IMR-90 (cell line): ENCODE measurements around the gene DRAXIN. TPM values are rescaled to one million over a fixed set of nuclear protein-coding genes. Genes with fewer than 3 reads are reported as not detected.

ENCODE experiments used
- ATAC-seq: fragments of 200-7000 bp; cut with Tn5 transposase; 2 replicates; pipeline ENCODE4 v1.9.1; 2020; ENCODE audit warnings: low read depth, mild to moderate bottlenecking, moderate library complexity
- BruUV-seq: library from RNA; stranded (reverse); fragments of 400-500 nt; replicated peaks from 2 replicates; lab custom pipeline; 2021; lab: Mats Ljungman, UMichigan
- CTCF ChIA-PET: fragments of 300-600 bp; formaldehyde crosslinking; extraction: SDS; loops from one replicate; lab custom pipeline; 2021; ENCODE audit warnings: antibody characterized with exemption; lab: Yijun Ruan, JAX
- POLR2A ChIA-PET: fragments of 300-600 bp; sonication (Branson Sonifier 250); formaldehyde crosslinking; loops from one replicate; lab custom pipeline; 2022; ENCODE audit warnings: antibody characterized with exemption; ENCODE audit not compliant: unreplicated experiment; lab: Charles Lee
- DNase-seq: peaks from one replicate; pipeline ENCODE4 v3.0.0; 2013
- H2AFZ ChIP-seq: replicated peaks from 2 replicates; pipeline ENCODE3; 2013; ENCODE audit warnings: low read length, mild to moderate bottlenecking; ENCODE audit not compliant: poor library complexity
- H2AK5ac ChIP-seq: 2 replicates; pipeline ENCODE4 v1.6.1; 2013; ENCODE audit warnings: low read depth, low read length, inconsistent platforms
- H2AK9ac ChIP-seq: replicated peaks from 2 replicates; pipeline ENCODE3; 2013; ENCODE audit warnings: mild to moderate bottlenecking, low read depth, low read length, moderate library complexity; ENCODE audit not compliant: poor library complexity
- H2BK120ac ChIP-seq: 2 replicates; pipeline ENCODE4 v1.6.1; 2013; ENCODE audit warnings: low read depth, low read length, inconsistent platforms
- H2BK15ac ChIP-seq: 3 replicates; pipeline ENCODE4 v1.6.1; 2013; ENCODE audit warnings: low read depth, low read length, inconsistent platforms
- H2BK20ac ChIP-seq: 2 replicates; pipeline ENCODE4 v1.6.1; 2013; ENCODE audit warnings: low read depth, mild to moderate bottlenecking, inconsistent platforms, low read length, moderate library complexity
- H2BK5ac ChIP-seq: 2 replicates; pipeline ENCODE4 v1.6.1; 2013; ENCODE audit warnings: mild to moderate bottlenecking, low read depth, low read length, inconsistent platforms; ENCODE audit not compliant: poor library complexity, severe bottlenecking
- H3K14ac ChIP-seq: replicated peaks from 2 replicates; pipeline ENCODE4 v1.6.1; 2013; ENCODE audit warnings: low read depth, low read length, inconsistent platforms
- H3K18ac ChIP-seq: 2 replicates; pipeline ENCODE4 v1.6.1; 2013; ENCODE audit warnings: low read depth, low read length, control low read depth
- H3K23ac ChIP-seq: 2 replicates; pipeline ENCODE4 v1.6.1; 2013; ENCODE audit warnings: low read depth, low read length, inconsistent platforms
- H3K27ac ChIP-seq: 2 replicates; pipeline ENCODE4 v1.5.1; 2013; ENCODE audit warnings: mild to moderate bottlenecking, control low read depth, low read length; ENCODE audit not compliant: insufficient read depth
- H3K27me3 ChIP-seq: 2 replicates; pipeline ENCODE4 v1.6.1; 2013; ENCODE audit warnings: low read length; ENCODE audit not compliant: control insufficient read depth, insufficient read depth
- H3K36me3 ChIP-seq: 2 replicates; pipeline ENCODE4 v1.6.1; 2013; ENCODE audit warnings: low read length, mixed read lengths; ENCODE audit not compliant: control insufficient read depth, insufficient read depth
- H3K4ac ChIP-seq: 2 replicates; pipeline ENCODE4 v1.6.1; 2013; ENCODE audit warnings: low read depth, low read length, inconsistent platforms
- H3K4me1 ChIP-seq: 2 replicates; pipeline ENCODE4 v1.6.1; 2013; ENCODE audit warnings: low read length, mixed read lengths; ENCODE audit not compliant: control insufficient read depth, insufficient read depth
- H3K4me2 ChIP-seq: 2 replicates; pipeline ENCODE4 v1.6.1; 2013; ENCODE audit warnings: low read depth, mild to moderate bottlenecking, control low read depth, low read length, moderate library complexity
- H3K4me3 ChIP-seq: 2 replicates; pipeline ENCODE4 v1.5.1; 2013; ENCODE audit warnings: low read depth, mild to moderate bottlenecking, control low read depth, low read length, moderate library complexity; ENCODE audit not compliant: insufficient read depth
- H3K56ac ChIP-seq: 2 replicates; pipeline ENCODE4 v1.6.1; 2013; ENCODE audit warnings: low read length, inconsistent platforms; ENCODE audit not compliant: insufficient read depth; ENCODE audit errors: extremely low read depth
- H3K79me1 ChIP-seq, 2 experiments: 2 replicates each; pipeline ENCODE4 v1.6.1; 2013; ENCODE audit warnings: low read length in 2 of 2, inconsistent platforms in 1 of 2, low read depth in 1 of 2
- H3K9ac ChIP-seq: 2 replicates; pipeline ENCODE4 v1.6.1; 2013; ENCODE audit warnings: low read depth, low read length, control low read depth
- H3K9me1 ChIP-seq: 2 replicates; pipeline ENCODE4 v1.6.1; 2013; ENCODE audit warnings: low read length, inconsistent platforms; ENCODE audit not compliant: insufficient read depth
- H3K9me3 ChIP-seq: 2 replicates; pipeline ENCODE4 v1.6.1; 2013; ENCODE audit warnings: low read length; ENCODE audit not compliant: control insufficient read depth, insufficient read depth
- H4K20me1 ChIP-seq: 2 replicates; pipeline ENCODE4 v1.6.1; 2013; ENCODE audit warnings: low read length, inconsistent platforms; ENCODE audit not compliant: insufficient read depth
- H4K5ac ChIP-seq: 2 replicates; pipeline ENCODE4 v1.6.1; 2013; ENCODE audit warnings: mild to moderate bottlenecking, low read depth, low read length, control low read depth
- H4K8ac ChIP-seq, 2 experiments: 2 replicates each; pipeline ENCODE4 v1.6.1; 2013; ENCODE audit warnings: low read depth in 2 of 2, low read length in 2 of 2, control low read depth in 1 of 2, inconsistent platforms in 1 of 2
- H4K91ac ChIP-seq: 2 replicates; pipeline ENCODE4 v1.6.1; 2013; ENCODE audit warnings: low read depth, low read length, inconsistent platforms; ENCODE audit not compliant: insufficient read depth
- MAFK ChIP-seq: IDR thresholded peaks from 2 replicates; pipeline ENCODE4 v1.6.1; 2012; ENCODE audit warnings: low read depth, low read length, improper control_type of control experiment
- MAZ ChIP-seq: IDR thresholded peaks from 2 replicates; pipeline ENCODE4 v1.6.1; 2012; ENCODE audit warnings: low read depth, mild to moderate bottlenecking, low read length, improper control_type of control experiment, moderate library complexity, borderline replicate concordance
- NFE2L2 ChIP-seq: fragments of 150-350 bp; IDR thresholded peaks from 2 replicates; pipeline ENCODE4 v1.6.1; 2016; ENCODE audit warnings: low read depth, mild to moderate bottlenecking, low read length
- RAD21 ChIP-seq: IDR thresholded peaks from 2 replicates; pipeline ENCODE4 v1.6.1; 2012; ENCODE audit warnings: low read length, improper control_type of control experiment
- WGBS, 2 experiments: methylation state at CpG; one replicate each; pipeline versions ENCODE4 v1.1.5 to v1.1.7; 2013; ENCODE audit warnings: missing lambda C conversion rate in 2 of 2; ENCODE audit not compliant: insufficient read length in 1 of 2; ENCODE audit errors: extremely low coverage in 2 of 2; 5-methylcytosine and 5-hydroxymethylcytosine counted together
- dilution Hi-C: fragments of 300-500 bp; cut with HindIII; formaldehyde crosslinking; loops from one replicate; pipeline ENCODE4 v1.14.3; 2018; ENCODE audit warnings: low sequenced_read_pairs; ENCODE audit not compliant: unreplicated experiment
- in situ Hi-C: fragments of 300-500 bp; cut with MboI; formaldehyde crosslinking; loops from 3 replicates; pipeline ENCODE4 v1.14.3; 2019; ENCODE audit warnings: low sequenced_read_pairs, inconsistent platforms, mixed read lengths
- intact Hi-C: fragments of 100-400 bp; cut with micrococcal nuclease; formaldehyde crosslinking; loops from 2 replicates; pipeline ENCODE4 v1.10.0; 2022
- polyA plus RNA-seq, 3 experiments: library from polyadenylated mRNA; depleted of rRNA; stranded (reverse); fragments of >200 nt; gene quantifications; 2 replicates each; pipeline ENCODE4 v1.2.3, GENCODE V29; 2012; ENCODE audit warnings: low replicate concordance in 1 of 3
- total RNA-seq: library from RNA; depleted of rRNA; stranded (reverse); fragments of >200 nt; gene quantifications from 2 replicates; pipeline ENCODE4 v1.2.3, GENCODE V29; 2012
- TF ChIP-seq, protein P1 (sequence below): fragments of 150-350 bp; IDR thresholded peaks from 2 replicates; pipeline ENCODE4 v1.6.1; 2017; ENCODE audit warnings: mild to moderate bottlenecking, antibody characterized with exemption, low read length, low read depth
- TF ChIP-seq, protein P2 (sequence below): conservative IDR thresholded peaks from 2 replicates; pipeline ENCODE4 v1.5.1; 2012; ENCODE audit warnings: mild to moderate bottlenecking, low read depth, low read length, improper control_type of control experiment

Gene DRAXIN
- total and polyA plus RNA-seq, 2 of the 4 experiments (the other 2 are of a cell fraction) = under 0.01 to 0.02 TPM

- no peak overlapping the region for H2BK20ac ChIP-seq
- no peak overlapping the region for H3K56ac ChIP-seq
- no peak overlapping the region for H3K18ac ChIP-seq
- ATAC-seq (no peak), DNase-seq (no peak)
- H3K23ac ChIP-seq = no peak overlapping the region
- H4K20me1 ChIP-seq = no peaks in the 10 kb centered on the region
- no CpG with 5 or more reads among the region's 22 CpGs for WGBS, 2 experiments
- no peak overlapping the region for H4K8ac ChIP-seq
- BruUV-seq = no TSS peak
- H2BK120ac ChIP-seq = no peak overlapping the region
- H3K4me3 ChIP-seq = no peak overlapping the region
- H2BK15ac ChIP-seq = no peak overlapping the region
- TF ChIP-seq RAD21 (no peak), MAFK (no peak), NFE2L2 (no peak), MAZ (no peak)
- TF ChIP-seq, protein P1, sequence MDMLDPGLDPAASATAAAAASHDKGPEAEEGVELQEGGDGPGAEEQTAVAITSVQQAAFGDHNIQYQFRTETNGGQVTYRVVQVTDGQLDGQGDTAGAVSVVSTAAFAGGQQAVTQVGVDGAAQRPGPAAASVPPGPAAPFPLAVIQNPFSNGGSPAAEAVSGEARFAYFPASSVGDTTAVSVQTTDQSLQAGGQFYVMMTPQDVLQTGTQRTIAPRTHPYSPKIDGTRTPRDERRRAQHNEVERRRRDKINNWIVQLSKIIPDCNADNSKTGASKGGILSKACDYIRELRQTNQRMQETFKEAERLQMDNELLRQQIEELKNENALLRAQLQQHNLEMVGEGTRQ = no peak
- TF ChIP-seq, protein P2, sequence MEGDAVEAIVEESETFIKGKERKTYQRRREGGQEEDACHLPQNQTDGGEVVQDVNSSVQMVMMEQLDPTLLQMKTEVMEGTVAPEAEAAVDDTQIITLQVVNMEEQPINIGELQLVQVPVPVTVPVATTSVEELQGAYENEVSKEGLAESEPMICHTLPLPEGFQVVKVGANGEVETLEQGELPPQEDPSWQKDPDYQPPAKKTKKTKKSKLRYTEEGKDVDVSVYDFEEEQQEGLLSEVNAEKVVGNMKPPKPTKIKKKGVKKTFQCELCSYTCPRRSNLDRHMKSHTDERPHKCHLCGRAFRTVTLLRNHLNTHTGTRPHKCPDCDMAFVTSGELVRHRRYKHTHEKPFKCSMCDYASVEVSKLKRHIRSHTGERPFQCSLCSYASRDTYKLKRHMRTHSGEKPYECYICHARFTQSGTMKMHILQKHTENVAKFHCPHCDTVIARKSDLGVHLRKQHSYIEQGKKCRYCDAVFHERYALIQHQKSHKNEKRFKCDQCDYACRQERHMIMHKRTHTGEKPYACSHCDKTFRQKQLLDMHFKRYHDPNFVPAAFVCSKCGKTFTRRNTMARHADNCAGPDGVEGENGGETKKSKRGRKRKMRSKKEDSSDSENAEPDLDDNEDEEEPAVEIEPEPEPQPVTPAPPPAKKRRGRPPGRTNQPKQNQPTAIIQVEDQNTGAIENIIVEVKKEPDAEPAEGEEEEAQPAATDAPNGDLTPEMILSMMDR = no peak
- H3K27ac ChIP-seq = no peak overlapping the region
- no peak overlapping the region for H4K5ac ChIP-seq
- H3K9ac ChIP-seq = no peak overlapping the region
- intact Hi-C loops (no loop called here), dilution Hi-C loops (no loop called here), in situ Hi-C loops (no loop called here)
- POLR2A ChIA-PET = no interaction called here
- no peak overlapping the region for H3K4ac ChIP-seq
- peaks cover 4% of the 10 kb centered on the region for H3K9me1 ChIP-seq
- no peaks in the 10 kb centered on the region for H3K9me3 ChIP-seq
- no peaks in the 10 kb centered on the region; the same call in 1 of the 2 replicates for H3K4me1 ChIP-seq
- H3K36me3 ChIP-seq = no peaks in the 10 kb centered on the region
- H3K79me1 ChIP-seq = no peaks in the 10 kb centered on the region
- H2AK9ac ChIP-seq = no peak overlapping the region
- H4K91ac ChIP-seq = no peak overlapping the region
- peaks cover 53% of the 10 kb centered on the region for H3K27me3 ChIP-seq
- H2AK5ac ChIP-seq = no peak overlapping the region
- no peak overlapping the region for H2BK5ac ChIP-seq
- H2AFZ ChIP-seq = no peak overlapping the region
- H3K4me2 ChIP-seq = no peak overlapping the region
- CTCF ChIA-PET = no interaction called here
- no peak overlapping the region for H3K14ac ChIP-seq
These were observed 13.4 kb downstream of the DRAXIN start for GRCh38 chr1:11704691-11705475.
